ENCODE results near the gene ZNF92. TPM values are rescaled to one million over a fixed set of nuclear protein-coding genes. Genes with fewer than 3 reads are reported as not detected.

The ZNF92 gene
- 2.5 and 3.1 TPM in 2 replicates for total RNA-seq

DNA sequence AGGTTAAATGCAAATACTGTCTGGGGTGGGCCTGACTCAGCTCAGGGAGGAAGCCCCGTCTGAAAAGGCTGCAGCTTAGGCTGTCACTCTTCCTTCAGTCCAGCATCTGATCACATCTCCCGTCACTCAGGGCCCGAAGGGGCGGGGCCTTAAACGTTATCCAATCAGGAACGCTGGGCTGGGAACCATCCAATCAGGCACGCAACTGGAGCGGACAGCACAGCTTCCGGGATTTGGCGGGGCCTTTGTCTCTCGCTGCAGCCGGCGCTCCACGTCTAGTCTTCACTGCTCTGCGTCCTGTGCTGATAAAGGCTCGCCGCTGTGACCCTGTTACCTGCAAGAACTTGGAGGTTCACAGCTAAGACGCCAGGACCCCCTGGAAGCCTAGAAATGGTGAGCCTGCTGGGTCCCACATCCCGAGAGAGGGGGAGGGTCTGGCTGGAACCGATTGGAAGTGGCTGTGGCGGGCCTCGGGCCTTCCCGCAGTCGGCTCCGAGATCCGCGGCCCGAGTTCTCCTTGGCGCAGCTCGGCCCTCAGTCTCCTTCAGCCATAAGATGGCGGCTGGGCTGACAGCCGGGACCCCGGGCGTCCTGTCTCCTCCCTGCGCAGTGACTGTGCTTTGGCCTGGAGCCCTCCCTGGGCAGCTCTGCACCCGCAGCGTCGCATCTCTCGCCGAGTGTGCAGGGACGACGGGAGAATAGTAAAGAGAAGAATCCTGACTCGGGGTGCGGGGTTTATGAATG, at the start of gene ZNF92:
TSS of gene ZNF92 (plus strand) at position 248 of the 744 bp plus-strand sequence. CDS start at position 391, 143 bp downstream.

